ENCODE results near the gene BATF3. TPM values are rescaled to one million over a fixed set of nuclear protein-coding genes. Genes with fewer than 3 reads are reported as not detected.

BATF3 gene
- total RNA-seq, 1 experiment from 2014 or later, result 1.3 TPM

DNA sequence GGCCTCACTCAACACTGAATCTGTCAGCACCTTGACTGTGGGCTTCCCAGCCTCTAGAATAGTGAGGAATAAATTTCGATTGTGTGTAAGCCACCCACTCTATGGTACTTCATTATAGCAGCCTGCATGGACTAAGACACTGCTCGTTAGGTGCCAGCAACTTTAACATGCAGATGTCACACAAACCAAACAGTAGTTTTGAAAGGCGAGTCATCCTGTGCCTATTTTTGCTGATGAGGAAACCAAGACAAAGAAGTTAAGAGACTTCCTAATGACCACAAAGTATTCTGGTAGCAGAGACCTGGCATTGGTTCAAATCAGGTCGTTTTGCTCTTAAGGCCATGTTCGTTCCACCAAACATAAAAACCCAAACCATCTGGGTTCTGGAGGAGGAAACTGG lies 42.9 kb downstream of the BATF3 start:
- Histone ChIP-seq H3K4me2 (peak overlapping the region; percentile 45), H3K79me2 (ENCODE audit: low read depth) (no peaks in the 10 kb centered on the region), H3K4me1 (replicated peaks; ENCODE audit: insufficient read depth) (peaks cover 11% of the 10 kb centered on the region), H3K9me2 (ENCODE audit: insufficient read depth) (no peaks in the 10 kb centered on the region), H3K4me3 (no peak overlapping the region), H3F3A (ENCODE audit: insufficient read depth, low read depth) (peaks cover 3% of the 10 kb centered on the region; the same call in 1 of the 2 replicates), H3K27ac (no peak overlapping the region), H3K9me3 (ENCODE audit: insufficient read depth, low read depth) (no peaks in the 10 kb centered on the region), H3K27me3 (ENCODE audit: insufficient read depth, low read depth) (peaks cover 8% of the 10 kb centered on the region; the same call in 1 of the 2 replicates), H3K36me3 (ENCODE audit: low read depth) (no peaks in the 10 kb centered on the region), H4K20me1 (ENCODE audit: insufficient read depth) (no peaks in the 10 kb centered on the region), H2AFZ (no peak overlapping the region)
- ChIA-PET CTCF (no interaction called here), POLR2A (ENCODE audit: unreplicated experiment) (no interaction called here)
- DNase-seq, result peak in 1 of 2 experiments; percentile 50
- no peak for TF ChIP-seq EZH2 (IDR thresholded peaks at IDR 0.05; ENCODE audit: low read depth)
- TF ChIP-seq, protein P1, sequence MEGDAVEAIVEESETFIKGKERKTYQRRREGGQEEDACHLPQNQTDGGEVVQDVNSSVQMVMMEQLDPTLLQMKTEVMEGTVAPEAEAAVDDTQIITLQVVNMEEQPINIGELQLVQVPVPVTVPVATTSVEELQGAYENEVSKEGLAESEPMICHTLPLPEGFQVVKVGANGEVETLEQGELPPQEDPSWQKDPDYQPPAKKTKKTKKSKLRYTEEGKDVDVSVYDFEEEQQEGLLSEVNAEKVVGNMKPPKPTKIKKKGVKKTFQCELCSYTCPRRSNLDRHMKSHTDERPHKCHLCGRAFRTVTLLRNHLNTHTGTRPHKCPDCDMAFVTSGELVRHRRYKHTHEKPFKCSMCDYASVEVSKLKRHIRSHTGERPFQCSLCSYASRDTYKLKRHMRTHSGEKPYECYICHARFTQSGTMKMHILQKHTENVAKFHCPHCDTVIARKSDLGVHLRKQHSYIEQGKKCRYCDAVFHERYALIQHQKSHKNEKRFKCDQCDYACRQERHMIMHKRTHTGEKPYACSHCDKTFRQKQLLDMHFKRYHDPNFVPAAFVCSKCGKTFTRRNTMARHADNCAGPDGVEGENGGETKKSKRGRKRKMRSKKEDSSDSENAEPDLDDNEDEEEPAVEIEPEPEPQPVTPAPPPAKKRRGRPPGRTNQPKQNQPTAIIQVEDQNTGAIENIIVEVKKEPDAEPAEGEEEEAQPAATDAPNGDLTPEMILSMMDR (conservative IDR thresholded peaks at IDR 0.05), result no peak
- BruUV-seq (replicated peaks), result no TSS peak
- intact Hi-C loops (cut with micrococcal nuclease; ENCODE audit: unreplicated experiment), result loop anchor here (1.0 kb wide), 1 partner anchor 189 kb away; no protein-coding TSS in a partner anchor

DNA sequence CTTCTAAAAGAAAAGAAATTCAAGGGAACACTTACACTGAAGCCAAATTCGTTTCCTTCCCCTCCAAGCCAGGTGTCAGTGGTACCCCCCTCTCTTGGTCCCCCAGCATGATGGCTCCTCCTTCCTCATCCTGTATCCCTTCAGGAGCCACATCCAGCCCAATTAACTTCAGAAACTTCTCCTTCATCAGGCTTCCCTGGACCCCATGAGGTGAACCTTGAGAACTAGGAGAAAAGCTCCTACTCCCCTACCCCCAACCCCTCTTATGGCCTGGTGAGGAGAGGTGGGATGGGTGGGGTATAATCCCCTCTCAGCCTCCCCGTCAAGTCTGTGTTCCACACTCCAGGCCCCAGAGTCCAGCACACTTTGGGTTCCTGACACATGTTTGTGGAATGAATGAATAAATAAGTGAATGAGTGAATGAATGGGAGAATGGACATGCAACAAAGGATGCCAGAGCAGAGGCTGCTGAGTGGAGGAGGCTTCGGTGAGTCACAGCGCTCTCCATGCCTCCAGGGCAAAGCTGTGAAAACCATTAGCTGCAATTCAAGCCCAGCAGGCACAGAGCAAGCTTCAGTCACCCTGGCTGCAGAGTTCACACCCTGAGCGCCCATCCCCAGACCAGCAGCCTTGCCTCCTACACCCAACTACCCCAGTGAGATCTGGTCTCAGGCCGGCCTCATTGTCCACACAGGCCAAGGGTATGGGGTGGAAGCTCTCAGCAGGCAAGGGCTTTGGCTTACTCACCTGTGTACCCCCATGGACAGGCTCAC lies 43.8 kb downstream of the BATF3 start:
- ChIA-PET CTCF (interaction anchor here (0.6 to 1.0 kb wide), 3 partner anchors 9 to 584 kb away, joined by 3 to 6 read pairs (median 5); no protein-coding TSS in a partner anchor), POLR2A (ENCODE audit: unreplicated experiment) (interaction anchor here (0.5 kb wide), 2 partner anchors 48 to 921 kb away, joined by 3 to 12 read pairs; no protein-coding TSS in a partner anchor)
- H3K4me2 ChIP-seq, result peak overlapping the region; percentile 45
- H3K4me1 ChIP-seq (replicated peaks; ENCODE audit: insufficient read depth), result peaks cover 11% of the 10 kb centered on the region
- H3K27ac ChIP-seq, result no peak overlapping the region
- TF ChIP-seq, protein P1 (conservative IDR thresholded peaks at IDR 0.05), result no peak
- TF ChIP-seq EZH2 (IDR thresholded peaks at IDR 0.05; ENCODE audit: low read depth), result no peak
- H4K20me1 ChIP-seq (ENCODE audit: insufficient read depth), result no peaks in the 10 kb centered on the region
- peaks cover 8% of the 10 kb centered on the region; the same call in 1 of the 2 replicates for H3K27me3 ChIP-seq (ENCODE audit: insufficient read depth, low read depth)
- H3K9me2 ChIP-seq (ENCODE audit: insufficient read depth), result no peaks in the 10 kb centered on the region
- peak; percentile 86 to 91 for DNase-seq
- H3F3A ChIP-seq (ENCODE audit: insufficient read depth, low read depth), result peaks cover 3% of the 10 kb centered on the region; the same call in 1 of the 2 replicates
- H3K4me3 ChIP-seq, result no peak overlapping the region
- intact Hi-C loops (cut with micrococcal nuclease; ENCODE audit: unreplicated experiment), result loop anchor here (1.0 kb wide), 1 partner anchor 189 kb away; no protein-coding TSS in a partner anchor
- H3K79me2 ChIP-seq (ENCODE audit: low read depth), result no peaks in the 10 kb centered on the region
- no peak overlapping the region for H2AFZ ChIP-seq
- H3K36me3 ChIP-seq (ENCODE audit: low read depth), result no peaks in the 10 kb centered on the region
- no TSS peak for BruUV-seq (replicated peaks)
- H3K9me3 ChIP-seq (ENCODE audit: insufficient read depth, low read depth), result no peaks in the 10 kb centered on the region

DNA sequence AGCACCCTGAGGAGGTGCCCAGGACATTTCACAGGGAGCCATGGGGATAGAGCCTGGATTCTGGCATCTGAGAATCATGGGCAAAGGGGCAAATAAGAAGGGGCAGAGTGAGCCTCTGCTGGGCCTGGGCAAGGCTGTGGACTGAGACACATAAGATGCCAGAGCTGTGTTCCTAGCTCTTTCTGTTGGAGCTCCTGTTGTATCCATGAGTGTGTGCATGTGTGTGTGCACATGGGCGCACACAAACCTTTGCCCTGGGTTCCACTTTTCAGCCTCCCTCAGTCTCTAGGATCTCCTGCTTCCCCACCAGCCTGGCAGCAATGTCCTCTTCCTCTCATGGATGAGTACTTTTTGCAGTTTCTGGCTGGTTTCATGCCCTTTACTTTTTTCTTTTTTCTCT lies 47.0 kb downstream of the BATF3 start:
- H3K27me3 ChIP-seq (ENCODE audit: insufficient read depth, low read depth), result no peaks in the 10 kb centered on the region
- no peaks in the 10 kb centered on the region for H3K9me2 ChIP-seq (ENCODE audit: insufficient read depth)
- no peak for DNase-seq
- H3F3A ChIP-seq (ENCODE audit: insufficient read depth, low read depth), result peaks cover 3% of the 10 kb centered on the region; the same call in 1 of the 2 replicates
- intact Hi-C loops (cut with micrococcal nuclease; ENCODE audit: unreplicated experiment), result no loop called here
- H3K4me2 ChIP-seq, result no peak overlapping the region
- ChIA-PET POLR2A (ENCODE audit: unreplicated experiment) (interaction anchor here (0.6 kb wide), 1 partner anchor 175 kb away, joined by 4 read pairs; no protein-coding TSS in a partner anchor), CTCF (interaction anchor here (0.7 kb wide), 1 partner anchor 13 kb away, joined by 3 read pairs; no protein-coding TSS in a partner anchor)
- peaks cover 11% of the 10 kb centered on the region for H3K4me1 ChIP-seq (replicated peaks; ENCODE audit: insufficient read depth)
- no peaks in the 10 kb centered on the region for H4K20me1 ChIP-seq (ENCODE audit: insufficient read depth)
- no peak overlapping the region for H3K27ac ChIP-seq
- H3K79me2 ChIP-seq (ENCODE audit: low read depth), result no peaks in the 10 kb centered on the region
- TF ChIP-seq, protein P1 (conservative IDR thresholded peaks at IDR 0.05), result no peak
- TF ChIP-seq EZH2 (IDR thresholded peaks at IDR 0.05; ENCODE audit: low read depth), result no peak
- H3K4me3 ChIP-seq, result no peak overlapping the region
- H2AFZ ChIP-seq, result no peak overlapping the region
- H3K36me3 ChIP-seq (ENCODE audit: low read depth), result no peaks in the 10 kb centered on the region
- no TSS peak for BruUV-seq (replicated peaks)
- H3K9me3 ChIP-seq (ENCODE audit: insufficient read depth, low read depth), result no peaks in the 10 kb centered on the region
